SK-N-SH treated with all-trans-retinoic acid at 6 μM for 48 hours (cell line): ENCODE measurements around the gene SFI1.

Experiments
- ARNTL ChIP-seq: fragments of 450-650 bp; formaldehyde crosslinking; IDR thresholded peaks from 2 replicates; pipeline ENCODE4 v1.5.0; 2020; ENCODE audit warnings: low read depth, mild to moderate bottlenecking, moderate library complexity, borderline replicate concordance
- POU6F1 ChIP-seq: fragments of 250-450 bp; sonication (Bioruptor Pico); IDR thresholded peaks from 2 replicates; pipeline ENCODE4 v1.8.0; 2021; ENCODE audit warnings: low read depth, mild to moderate bottlenecking, moderate library complexity, borderline replicate concordance
- ZNF565 ChIP-seq: fragments of 450-650 bp; formaldehyde crosslinking; conservative IDR thresholded peaks from 2 replicates; pipeline ENCODE4 v1.5.0; 2020; ENCODE audit warnings: low read depth, mild to moderate bottlenecking, moderate library complexity
- ZNF8 ChIP-seq: fragments of 450-650 bp; formaldehyde crosslinking; IDR thresholded peaks from 2 replicates; pipeline ENCODE4 v1.5.0; 2020; ENCODE audit warnings: mild to moderate bottlenecking, moderate library complexity
- TF ChIP-seq, protein P1 (sequence below): fragments of 250-450 bp; sonication (Bioruptor Pico); IDR thresholded peaks from 2 replicates; pipeline ENCODE4 v1.8.0; 2020; ENCODE audit warnings: mild to moderate bottlenecking, moderate library complexity, borderline replicate concordance

GRCh38 chr22:31526270-31526669 lies 29.9 kb downstream of the SFI1 start:
- TF ChIP-seq ZNF8 (CRISPR knock-in tag) (no peak), POU6F1 (CRISPR knock-in tag) (no peak), ARNTL (CRISPR knock-in tag) (no peak), ZNF565 (CRISPR knock-in tag) (no peak)
- TF ChIP-seq, protein P1, sequence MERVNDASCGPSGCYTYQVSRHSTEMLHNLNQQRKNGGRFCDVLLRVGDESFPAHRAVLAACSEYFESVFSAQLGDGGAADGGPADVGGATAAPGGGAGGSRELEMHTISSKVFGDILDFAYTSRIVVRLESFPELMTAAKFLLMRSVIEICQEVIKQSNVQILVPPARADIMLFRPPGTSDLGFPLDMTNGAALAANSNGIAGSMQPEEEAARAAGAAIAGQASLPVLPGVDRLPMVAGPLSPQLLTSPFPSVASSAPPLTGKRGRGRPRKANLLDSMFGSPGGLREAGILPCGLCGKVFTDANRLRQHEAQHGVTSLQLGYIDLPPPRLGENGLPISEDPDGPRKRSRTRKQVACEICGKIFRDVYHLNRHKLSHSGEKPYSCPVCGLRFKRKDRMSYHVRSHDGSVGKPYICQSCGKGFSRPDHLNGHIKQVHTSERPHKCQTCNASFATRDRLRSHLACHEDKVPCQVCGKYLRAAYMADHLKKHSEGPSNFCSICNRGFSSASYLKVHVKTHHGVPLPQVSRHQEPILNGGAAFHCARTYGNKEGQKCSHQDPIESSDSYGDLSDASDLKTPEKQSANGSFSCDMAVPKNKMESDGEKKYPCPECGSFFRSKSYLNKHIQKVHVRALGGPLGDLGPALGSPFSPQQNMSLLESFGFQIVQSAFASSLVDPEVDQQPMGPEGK (CRISPR knock-in tag): no peak
